Measurements from ENCODE around the gene RIPPLY2.
"Not testable (repeated sequence)": the region's sequence is repeated elsewhere in the genome, so short reads cannot be mapped to it uniquely, and the experiment has no call there.

RIPPLY2 gene
- 0 reads per million in 2 donors for total RNA-seq

GRCh38 chr6:83853178-83854000 lies at the start of gene RIPPLY2:
RIPPLY2 (plus strand) TSS chr6:83853360; CDS start chr6:83853417, 57 bp downstream.
- DNase-seq = no peak

GRCh38 chr6:83803492-83803891 lies 49.7 kb upstream of the RIPPLY2 start:
- DNase-seq = not testable (repeated sequence)

- DNase-seq = no peak
Observed at GRCh38 chr6:83804886-83805285, 48.3 kb upstream of the RIPPLY2 start.

- DNase-seq = no peak
Observed at GRCh38 chr6:83808005-83808404, 45.2 kb upstream of the RIPPLY2 start.

- DNase-seq = no peak
Observed at GRCh38 chr6:83808926-83809325, 44.2 kb upstream of the RIPPLY2 start.

GRCh38 chr6:83812595-83812994 lies 40.6 kb upstream of the RIPPLY2 start:
- no peak for DNase-seq

GRCh38 chr6:83815631-83816272 lies 37.4 kb upstream of the RIPPLY2 start:
- DNase-seq = no peak

GRCh38 chr6:83822629-83823169 lies 30.5 kb upstream of the RIPPLY2 start:
- no peak for DNase-seq

- no peak for DNase-seq
Observed at GRCh38 chr6:83824388-83824801, 28.8 kb upstream of the RIPPLY2 start.

GRCh38 chr6:83824831-83825230 lies 28.3 kb upstream of the RIPPLY2 start:
- no peak for DNase-seq

GRCh38 chr6:83827050-83827449 lies 26.1 kb upstream of the RIPPLY2 start:
- DNase-seq = no peak

GRCh38 chr6:83838727-83839126 lies 14.4 kb upstream of the RIPPLY2 start:
- no peak for DNase-seq

- DNase-seq = no peak
Observed at GRCh38 chr6:83844170-83844569, 9.0 kb upstream of the RIPPLY2 start.

GRCh38 chr6:83846291-83846690 lies 6.9 kb upstream of the RIPPLY2 start:
- DNase-seq = no peak

GRCh38 chr6:83847179-83847578 lies 6.0 kb upstream of the RIPPLY2 start:
- DNase-seq = no peak

- DNase-seq = no peak
Observed at GRCh38 chr6:83849127-83849526, 4.0 kb upstream of the RIPPLY2 start.

- DNase-seq = no peak
Observed at GRCh38 chr6:83849610-83850009, 3.5 kb upstream of the RIPPLY2 start.

- no peak for DNase-seq
Observed at GRCh38 chr6:83852528-83853177, 507 bp upstream of the RIPPLY2 start.

- no peak for DNase-seq
Observed at GRCh38 chr6:83854001-83854501, 891 bp downstream of the RIPPLY2 start.

GRCh38 chr6:83854766-83855165 lies 1.6 kb downstream of the RIPPLY2 start:
- DNase-seq = no peak

- peak; percentile 86 for DNase-seq
Observed at GRCh38 chr6:83859410-83860358, 6.5 kb downstream of the RIPPLY2 start, which contains the start of gene CYB5R4. CYB5R4 (plus strand) TSS chr6:83859689; CDS start chr6:83859783, 94 bp downstream.

GRCh38 chr6:83860359-83860755 lies 7.2 kb downstream of the RIPPLY2 start:
- DNase-seq = no peak
